Measurements from ENCODE around the gene CDHR5.
A peak's percentile ranks its signal among the peaks of the same experiment; 100 is the strongest.

The CDHR5 gene

GRCh38 chr11:639332-639955 lies 14.7 kb upstream of the CDHR5 start:
- TF ChIP-seq, protein P1, sequence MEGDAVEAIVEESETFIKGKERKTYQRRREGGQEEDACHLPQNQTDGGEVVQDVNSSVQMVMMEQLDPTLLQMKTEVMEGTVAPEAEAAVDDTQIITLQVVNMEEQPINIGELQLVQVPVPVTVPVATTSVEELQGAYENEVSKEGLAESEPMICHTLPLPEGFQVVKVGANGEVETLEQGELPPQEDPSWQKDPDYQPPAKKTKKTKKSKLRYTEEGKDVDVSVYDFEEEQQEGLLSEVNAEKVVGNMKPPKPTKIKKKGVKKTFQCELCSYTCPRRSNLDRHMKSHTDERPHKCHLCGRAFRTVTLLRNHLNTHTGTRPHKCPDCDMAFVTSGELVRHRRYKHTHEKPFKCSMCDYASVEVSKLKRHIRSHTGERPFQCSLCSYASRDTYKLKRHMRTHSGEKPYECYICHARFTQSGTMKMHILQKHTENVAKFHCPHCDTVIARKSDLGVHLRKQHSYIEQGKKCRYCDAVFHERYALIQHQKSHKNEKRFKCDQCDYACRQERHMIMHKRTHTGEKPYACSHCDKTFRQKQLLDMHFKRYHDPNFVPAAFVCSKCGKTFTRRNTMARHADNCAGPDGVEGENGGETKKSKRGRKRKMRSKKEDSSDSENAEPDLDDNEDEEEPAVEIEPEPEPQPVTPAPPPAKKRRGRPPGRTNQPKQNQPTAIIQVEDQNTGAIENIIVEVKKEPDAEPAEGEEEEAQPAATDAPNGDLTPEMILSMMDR (IDR thresholded peaks at IDR 0.05; ENCODE audit: insufficient read depth, low read length, missing control alignments), result no peak
- H3K4me3 ChIP-seq (ENCODE audit: low read depth, low read length), result no peak overlapping the region
- ChIA-PET CTCF (interaction anchor here (1.5 to 2.0 kb wide), 2 partner anchors 84 to 88 kb away, joined by 4 to 7 read pairs; no protein-coding TSS in a partner anchor), POLR2A (no interaction called here)
- DNase-seq (ENCODE audit: low read depth, low spot score), result no peak

DNA sequence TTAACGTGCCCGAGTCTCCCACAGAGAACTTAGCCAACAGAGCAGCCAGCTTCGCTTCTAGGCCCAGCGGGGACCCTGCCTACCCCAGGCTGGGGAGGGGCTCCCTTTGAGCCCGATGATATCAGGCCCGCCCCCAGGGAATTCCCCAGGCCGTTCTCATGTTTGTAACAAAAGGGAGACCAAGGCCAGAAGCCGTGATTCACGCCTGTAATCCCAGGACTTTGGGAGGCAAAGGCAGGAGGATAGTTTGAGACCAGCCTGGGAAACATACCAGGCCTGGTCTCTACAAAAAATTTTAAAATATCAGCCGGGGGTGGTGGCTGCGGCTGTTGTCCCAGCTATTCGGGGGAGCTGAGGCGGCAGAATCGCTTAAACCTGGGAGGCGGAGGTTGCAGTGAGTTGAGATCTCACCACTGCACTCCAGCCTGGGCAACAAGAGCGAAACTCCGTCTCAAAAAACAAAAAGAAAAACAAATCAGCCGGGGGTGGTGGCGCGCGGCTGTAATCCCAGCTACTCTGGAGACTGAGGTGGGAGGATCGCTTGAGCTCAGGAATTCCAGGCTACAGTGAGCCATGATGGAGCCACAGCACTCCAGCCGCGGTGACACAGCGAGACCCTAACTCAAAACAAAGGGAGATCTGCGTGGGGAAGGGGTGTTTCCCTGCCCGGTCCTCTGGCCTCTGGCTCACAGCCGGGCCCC lies 14.0 kb upstream of the CDHR5 start:
- TF ChIP-seq, protein P1 (IDR thresholded peaks at IDR 0.05; ENCODE audit: insufficient read depth, low read length, missing control alignments), result no peak
- POLR2A ChIA-PET, result interaction anchor here (0.7 kb wide), 1 partner anchor 15 kb away, joined by 4 read pairs; no protein-coding TSS in a partner anchor
- DNase-seq (ENCODE audit: low read depth, low spot score), result no peak
- CTCF ChIA-PET, result interaction anchor here (1.5 to 2.0 kb wide), 2 partner anchors 84 to 88 kb away, joined by 4 to 7 read pairs; no protein-coding TSS in a partner anchor
- no peak overlapping the region for H3K4me3 ChIP-seq (ENCODE audit: low read depth, low read length)

DNA sequence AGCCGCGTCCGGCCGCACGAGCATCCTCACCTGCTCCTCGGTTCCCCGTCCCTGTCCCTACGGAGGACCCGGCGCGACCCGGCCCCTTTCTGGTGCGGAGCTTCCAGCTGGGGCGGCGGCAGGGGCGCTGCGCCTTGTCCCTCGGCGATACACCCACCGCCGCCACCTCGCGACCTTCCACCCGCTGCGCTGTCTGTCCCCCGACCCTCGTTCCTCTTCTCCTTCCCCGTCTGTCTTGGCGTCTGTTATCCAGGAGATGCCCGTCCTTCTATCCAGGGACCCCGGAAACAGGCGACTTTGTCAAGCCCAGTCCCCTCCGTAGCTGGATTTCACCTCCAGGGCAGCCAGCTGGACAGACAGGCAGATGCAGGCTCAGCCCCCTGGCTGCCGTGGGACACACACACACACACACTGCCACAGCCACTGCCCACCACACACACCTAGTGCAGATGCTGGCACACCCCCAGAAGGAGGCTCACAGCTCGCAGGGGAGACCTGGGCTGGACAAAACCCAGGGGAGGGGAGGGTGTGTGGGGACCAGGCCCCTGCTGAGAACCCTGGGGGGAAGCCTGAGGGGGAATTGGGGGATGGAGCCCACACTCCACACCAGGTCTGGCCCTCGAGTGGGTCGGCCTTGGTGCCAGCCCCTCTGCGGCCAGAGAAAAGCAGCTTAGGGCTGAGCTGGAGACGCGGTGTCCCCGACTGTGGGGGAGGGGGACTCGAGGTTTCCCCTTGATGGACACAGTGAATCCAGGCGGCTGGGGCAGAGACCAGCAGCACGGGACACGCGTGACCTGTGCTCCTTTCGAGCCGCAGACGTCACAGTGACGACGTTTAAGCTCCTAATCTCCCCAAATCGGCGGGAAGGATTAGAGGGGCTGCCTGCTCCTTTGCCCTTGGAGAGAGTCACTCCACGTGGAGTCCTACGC lies 13.1 kb upstream of the CDHR5 start:
- ChIA-PET POLR2A (interaction anchor here (0.7 kb wide), 1 partner anchor 14 kb away, joined by 4 read pairs; no protein-coding TSS in a partner anchor), CTCF (interaction anchor here (1.5 to 2.0 kb wide), 2 partner anchors 85 to 89 kb away, joined by 4 to 7 read pairs; no protein-coding TSS in a partner anchor)
- TF ChIP-seq, protein P1 (IDR thresholded peaks at IDR 0.05; ENCODE audit: insufficient read depth, low read length, missing control alignments), result no peak
- DNase-seq (ENCODE audit: low read depth, low spot score), result no peak
- peak overlapping the region; percentile 18 for H3K4me3 ChIP-seq (ENCODE audit: low read depth, low read length)

GRCh38 chr11:637333-637592 lies 12.5 kb upstream of the CDHR5 start:
- peak overlapping the region; percentile 18 for H3K4me3 ChIP-seq (ENCODE audit: low read depth, low read length)
- ChIA-PET CTCF (no interaction called here), POLR2A (no interaction called here)
- DNase-seq (ENCODE audit: low read depth, low spot score), result no peak
- TF ChIP-seq, protein P1 (IDR thresholded peaks at IDR 0.05; ENCODE audit: insufficient read depth, low read length, missing control alignments), result no peak

DNA sequence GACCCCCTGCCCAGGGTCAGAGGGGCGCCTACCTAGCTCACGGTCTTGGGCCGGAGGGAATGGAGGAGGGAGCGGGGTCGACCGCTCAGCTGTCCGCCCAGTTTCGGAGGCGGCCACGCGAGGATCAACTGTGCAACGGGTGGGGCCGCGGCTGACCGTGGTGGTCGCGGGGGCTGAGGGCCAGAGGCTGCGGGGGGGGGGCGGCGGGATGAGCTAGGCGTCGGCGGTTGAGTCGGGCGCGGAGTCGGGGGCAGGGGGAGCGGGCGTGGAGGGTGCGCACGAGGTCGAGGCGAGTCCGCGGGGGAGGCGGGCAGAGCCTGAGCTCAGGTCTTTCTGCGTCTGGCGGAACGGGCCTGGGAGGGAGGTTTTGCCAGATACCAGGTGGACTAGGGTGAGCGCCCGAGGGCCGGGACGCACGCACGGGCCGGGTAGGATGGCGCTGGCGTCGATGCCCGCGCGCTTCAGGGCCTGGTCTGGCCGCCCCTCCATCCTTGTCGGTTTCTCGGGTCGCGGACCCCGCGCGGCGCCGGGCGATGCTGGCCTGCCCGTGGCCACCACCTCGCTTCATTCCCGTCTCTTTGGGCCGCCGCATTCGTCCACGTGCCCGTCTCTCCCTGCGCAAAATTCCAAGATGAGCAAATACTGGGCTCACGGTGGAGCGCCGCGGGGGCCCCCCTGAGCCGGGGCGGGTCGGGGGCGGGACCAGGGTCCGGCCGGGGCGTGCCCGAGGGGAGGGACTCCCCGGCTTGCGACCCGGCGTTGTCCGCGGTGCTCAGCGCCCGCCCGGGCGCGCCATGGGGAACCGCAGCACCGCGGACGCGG lies 12.0 kb upstream of the CDHR5 start, which contains the start of gene DRD4:
DRD4 (plus strand) TSS at position 759 of the 822 bp plus-strand sequence; CDS start at position 795, 36 bp downstream.
- DNase-seq (ENCODE audit: low read depth, low spot score), result no peak
- peak within 1 kb of the TSS; percentile 18 for H3K4me3 ChIP-seq (ENCODE audit: low read depth, low read length)
- TF ChIP-seq, protein P1 (IDR thresholded peaks at IDR 0.05; ENCODE audit: insufficient read depth, low read length, missing control alignments), result no peak
- ChIA-PET POLR2A (no interaction called here), CTCF (no interaction called here)

Measured in AG04449 (cell line).